Tongue (tissue), 1 donor: ENCODE measurements around the gene TRIM36. TPM values are rescaled to one million over a fixed set of nuclear protein-coding genes. Genes with fewer than 3 reads are reported as not detected.

Experiments used
- total RNA-seq: library from RNA; depleted of rRNA; stranded (reverse); fragments of >200 nt; gene quantifications from one replicate; pipeline ENCODE4 v1.2.3, GENCODE V29; 2014

TRIM36 gene
- total RNA-seq, 1 donor from 2014 or later, result 1.8 TPM

Other genes starting within 250 kb of the TRIM36 start
- gene PGGT1B, start 93.0 kb upstream of the TRIM36 start, total RNA-seq, result 21.4 TPM
- 10.5 TPM for gene CCDC112, start 126.7 kb upstream of the TRIM36 start, total RNA-seq